ENCODE measurements around the gene FIGN. TPM values are rescaled to one million over a fixed set of nuclear protein-coding genes. Genes with fewer than 3 reads are reported as not detected.

Gene FIGN
- total RNA-seq, 2 donors from 2014 or later: 18.6 to 20.5 TPM

DNA sequence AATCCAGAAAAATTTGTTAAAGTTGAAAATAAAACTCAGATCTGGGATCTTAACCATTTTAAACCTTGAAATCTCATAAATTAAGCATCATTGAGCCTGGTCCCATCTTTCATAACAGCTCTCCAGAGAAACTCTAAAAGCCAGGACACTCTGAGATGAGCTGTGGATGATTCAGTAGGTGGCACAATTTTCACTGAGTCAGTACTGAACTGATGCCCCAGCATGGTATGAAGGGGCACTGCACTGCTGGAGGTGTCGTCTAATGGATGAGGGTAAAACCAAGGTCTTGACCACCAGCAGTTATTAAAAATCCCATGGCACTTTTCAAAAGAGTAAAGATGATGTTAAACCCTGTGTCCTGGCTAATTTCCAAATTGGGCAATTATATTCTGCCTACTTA lies 170.6 kb downstream of the FIGN start:
- no peak overlapping the region for H3K4me3 Mint-ChIP-seq
- H3K36me3 ChIP-seq (ENCODE audit: control insufficient read depth, insufficient read depth, low read length): no peaks in the 10 kb centered on the region

GRCh38 chr2:163564236-163564635 lies 171.6 kb downstream of the FIGN start:
- H3K9me3 ChIP-seq (ENCODE audit: control insufficient read depth, low read length): no peaks in the 10 kb centered on the region
- H3K27me3 ChIP-seq (ENCODE audit: control insufficient read depth, insufficient read depth, low read length, poor library complexity, severe bottlenecking): no peaks in the 10 kb centered on the region
- no peak overlapping the region for H3K4me3 ChIP-seq (ENCODE audit: low read length)
- Mint-ChIP-seq H3K36me3 (ENCODE audit: low read depth) (no peaks in the 10 kb centered on the region), H3K27me3 (ENCODE audit: insufficient read depth) (no peaks in the 10 kb centered on the region), H3K9me3 (no peaks in the 10 kb centered on the region), H3K27ac (no peak overlapping the region), H3K4me3 (no peak overlapping the region), H3K4me1 (no peaks in the 10 kb centered on the region)
- no peak overlapping the region for H3K27ac ChIP-seq (ENCODE audit: low read depth, low read length)
- H3K9ac ChIP-seq (ENCODE audit: extremely low read depth, low read length, poor library complexity, severe bottlenecking): no peak overlapping the region
- no peak for DNase-seq
- H3K4me1 ChIP-seq (ENCODE audit: control insufficient read depth, insufficient read depth, low read length): no peaks in the 10 kb centered on the region
- H3K36me3 ChIP-seq (ENCODE audit: control insufficient read depth, insufficient read depth, low read length): no peaks in the 10 kb centered on the region
- TF ChIP-seq, protein P1, sequence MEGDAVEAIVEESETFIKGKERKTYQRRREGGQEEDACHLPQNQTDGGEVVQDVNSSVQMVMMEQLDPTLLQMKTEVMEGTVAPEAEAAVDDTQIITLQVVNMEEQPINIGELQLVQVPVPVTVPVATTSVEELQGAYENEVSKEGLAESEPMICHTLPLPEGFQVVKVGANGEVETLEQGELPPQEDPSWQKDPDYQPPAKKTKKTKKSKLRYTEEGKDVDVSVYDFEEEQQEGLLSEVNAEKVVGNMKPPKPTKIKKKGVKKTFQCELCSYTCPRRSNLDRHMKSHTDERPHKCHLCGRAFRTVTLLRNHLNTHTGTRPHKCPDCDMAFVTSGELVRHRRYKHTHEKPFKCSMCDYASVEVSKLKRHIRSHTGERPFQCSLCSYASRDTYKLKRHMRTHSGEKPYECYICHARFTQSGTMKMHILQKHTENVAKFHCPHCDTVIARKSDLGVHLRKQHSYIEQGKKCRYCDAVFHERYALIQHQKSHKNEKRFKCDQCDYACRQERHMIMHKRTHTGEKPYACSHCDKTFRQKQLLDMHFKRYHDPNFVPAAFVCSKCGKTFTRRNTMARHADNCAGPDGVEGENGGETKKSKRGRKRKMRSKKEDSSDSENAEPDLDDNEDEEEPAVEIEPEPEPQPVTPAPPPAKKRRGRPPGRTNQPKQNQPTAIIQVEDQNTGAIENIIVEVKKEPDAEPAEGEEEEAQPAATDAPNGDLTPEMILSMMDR (conservative IDR thresholded peaks at IDR 0.05): no peak

More for the DNA sequence above, 170.6 kb downstream of the FIGN start:
- Histone ChIP-seq H3K4me1 (ENCODE audit: control insufficient read depth, insufficient read depth, low read length) (no peaks in the 10 kb centered on the region), H3K9me3 (ENCODE audit: control insufficient read depth, low read length) (no peaks in the 10 kb centered on the region), H3K27me3 (ENCODE audit: control insufficient read depth, insufficient read depth, low read length, poor library complexity, severe bottlenecking) (no peaks in the 10 kb centered on the region), H3K9ac (ENCODE audit: extremely low read depth, low read length, poor library complexity, severe bottlenecking) (no peak overlapping the region), H3K4me3 (ENCODE audit: low read length) (no peak overlapping the region), H3K27ac (ENCODE audit: low read depth, low read length) (no peak overlapping the region)
- 88 to 100% methylated on average over 1 of the region's 1 CpG for WGBS, 2 experiments (ENCODE audit: insufficient coverage in 1 of 2, insufficient read length in 1 of 2)
- H3K36me3 Mint-ChIP-seq (ENCODE audit: low read depth): no peaks in the 10 kb centered on the region
- H3K27ac Mint-ChIP-seq: no peak overlapping the region
- H3K27me3 Mint-ChIP-seq (ENCODE audit: insufficient read depth): no peaks in the 10 kb centered on the region
- TF ChIP-seq, protein P1 (conservative IDR thresholded peaks at IDR 0.05): no peak
- no peaks in the 10 kb centered on the region for H3K4me1 Mint-ChIP-seq
- no peak for DNase-seq
- H3K9me3 Mint-ChIP-seq: no peaks in the 10 kb centered on the region

GRCh38 chr2:163563336-163563735 lies 172.5 kb downstream of the FIGN start:
- H3K4me3 Mint-ChIP-seq: no peak overlapping the region
- Histone ChIP-seq H3K4me1 (ENCODE audit: control insufficient read depth, insufficient read depth, low read length) (no peaks in the 10 kb centered on the region), H3K4me3 (ENCODE audit: low read length) (no peak overlapping the region), H3K27ac (ENCODE audit: low read depth, low read length) (no peak overlapping the region), H3K36me3 (ENCODE audit: control insufficient read depth, insufficient read depth, low read length) (no peaks in the 10 kb centered on the region), H3K9me3 (ENCODE audit: control insufficient read depth, low read length) (no peaks in the 10 kb centered on the region), H3K27me3 (ENCODE audit: control insufficient read depth, insufficient read depth, low read length, poor library complexity, severe bottlenecking) (no peaks in the 10 kb centered on the region), H3K9ac (ENCODE audit: extremely low read depth, low read length, poor library complexity, severe bottlenecking) (no peak overlapping the region)
- DNase-seq: no peak
- no peak overlapping the region for H3K27ac Mint-ChIP-seq
- no peaks in the 10 kb centered on the region for H3K9me3 Mint-ChIP-seq
- H3K4me1 Mint-ChIP-seq: peaks cover 7% of the 10 kb centered on the region
- 79 to 94% methylated on average over 2 to 3 of the region's 3 CpGs for WGBS, 2 experiments (ENCODE audit: insufficient coverage in 1 of 2, insufficient read length in 1 of 2)
- H3K36me3 Mint-ChIP-seq (ENCODE audit: low read depth): no peaks in the 10 kb centered on the region
- H3K27me3 Mint-ChIP-seq (ENCODE audit: insufficient read depth): no peaks in the 10 kb centered on the region
- TF ChIP-seq, protein P1 (conservative IDR thresholded peaks at IDR 0.05): no peak

All from endodermal cell (in vitro differentiated cells).